Duodenal mucosa (tissue), 2 donors: ENCODE data around the gene SLC43A2.
"Not testable (repeated sequence)": the region's sequence is repeated elsewhere in the genome, so short reads cannot be mapped to it uniquely, and the experiment has no call there.

ENCODE experiments used
- H3K27ac ChIP-seq: one replicate; pipeline ENCODE4 v1.7.0; 2013; ENCODE audit warnings: low read depth, low read length
- H3K27me3 ChIP-seq, 2 donors: one replicate each; pipeline ENCODE4 v1.7.0; 2013; ENCODE audit warnings: low read length in 2 of 2, control low read depth in 1 of 2; ENCODE audit not compliant: insufficient read depth in 2 of 2, control insufficient read depth in 1 of 2
- H3K36me3 ChIP-seq, 2 donors: one replicate each; pipeline ENCODE4 v1.7.0; 2013; ENCODE audit warnings: low read length in 2 of 2, control low read depth in 1 of 2; ENCODE audit not compliant: insufficient read depth in 2 of 2, control insufficient read depth in 1 of 2
- H3K4me1 ChIP-seq, 2 donors: one replicate each; pipeline ENCODE4 v1.7.0; 2013; ENCODE audit warnings: low read length in 2 of 2, control low read depth in 1 of 2; ENCODE audit not compliant: insufficient read depth in 2 of 2, control insufficient read depth in 1 of 2
- H3K4me3 ChIP-seq, 2 donors: one replicate each; pipeline ENCODE4 v1.7.0; 2013; ENCODE audit warnings: low read length in 2 of 2, low read depth in 1 of 2
- H3K9ac ChIP-seq, 2 donors: one replicate each; pipeline ENCODE4 v1.7.0; 2013; ENCODE audit warnings: low read length in 2 of 2, low read depth in 1 of 2
- H3K9me3 ChIP-seq, 2 donors: one replicate each; pipeline ENCODE4 v1.7.0; 2013; ENCODE audit warnings: low read length in 2 of 2, control low read depth in 1 of 2; ENCODE audit not compliant: control insufficient read depth in 1 of 2

The SLC43A2 gene

GRCh38 chr17:1574697-1575471 is 53.8 kb downstream of the SLC43A2 start:
- H3K9ac ChIP-seq = no peak overlapping the region
- no peaks in the 10 kb centered on the region for H3K9me3 ChIP-seq
- H3K4me1 ChIP-seq = peaks cover 12 to 19% of the 10 kb centered on the region in 2 donors
- peaks cover 0 to 3% of the 10 kb centered on the region in 2 donors for H3K36me3 ChIP-seq
- H3K27ac ChIP-seq = no peak overlapping the region
- H3K27me3 ChIP-seq = no peaks in the 10 kb centered on the region
- H3K4me3 ChIP-seq = no peak overlapping the region

GRCh38 chr17:1573932-1574696 is 54.5 kb downstream of the SLC43A2 start:
- Histone ChIP-seq H3K36me3 (peaks cover 0 to 3% of the 10 kb centered on the region in 2 donors), H3K27me3 (no peaks in the 10 kb centered on the region), H3K4me1 (peaks cover 12 to 19% of the 10 kb centered on the region in 2 donors), H3K4me3 (no peak overlapping the region), H3K27ac (no peak overlapping the region), H3K9me3 (no peaks in the 10 kb centered on the region), H3K9ac (no peak overlapping the region)

- H3K9me3 ChIP-seq, H3K4me3 ChIP-seq, H3K27me3 ChIP-seq, H3K27ac ChIP-seq, H3K36me3 ChIP-seq, H3K9ac ChIP-seq: not testable (repeated sequence)
- peaks cover 7 to 19% of the 10 kb centered on the region in 2 donors for H3K4me1 ChIP-seq
Observed at GRCh38 chr17:1572646-1573045, 56.0 kb downstream of the SLC43A2 start.

GRCh38 chr17:1571341-1571704 is 57.3 kb downstream of the SLC43A2 start:
- Histone ChIP-seq H3K4me1 (peaks cover 0 to 19% of the 10 kb centered on the region in 2 donors), H3K9ac (no peak overlapping the region)

GRCh38 chr17:1568950-1569810 is 59.5 kb downstream of the SLC43A2 start:
- no peak overlapping the region for H3K27ac ChIP-seq
- peaks cover 0 to 2% of the 10 kb centered on the region in 2 donors for H3K27me3 ChIP-seq
- no peaks in the 10 kb centered on the region for H3K36me3 ChIP-seq
- peaks cover 0 to 15% of the 10 kb centered on the region in 2 donors for H3K4me1 ChIP-seq
- no peaks in the 10 kb centered on the region for H3K9me3 ChIP-seq
- no peak overlapping the region for H3K9ac ChIP-seq
- H3K4me3 ChIP-seq = no peak overlapping the region

More at GRCh38 chr17:1571341-1571704, 57.3 kb downstream of the SLC43A2 start:
- Histone ChIP-seq H3K27me3 (no peaks in the 10 kb centered on the region), H3K9me3 (no peaks in the 10 kb centered on the region), H3K4me3 (no peak overlapping the region), H3K27ac (no peak overlapping the region), H3K36me3 (no peaks in the 10 kb centered on the region)

GRCh38 chr17:1566505-1567199 is 62.0 kb downstream of the SLC43A2 start:
- Histone ChIP-seq H3K27me3 (peaks cover 0 to 3% of the 10 kb centered on the region in 2 donors), H3K9ac (no peak overlapping the region), H3K27ac (no peak overlapping the region), H3K36me3 (no peaks in the 10 kb centered on the region), H3K4me1 (peaks cover under 1 to 12% of the 10 kb centered on the region in 2 donors), H3K4me3 (peak overlapping the region in 1 of 2 donors; percentile 45), H3K9me3 (no peaks in the 10 kb centered on the region)

GRCh38 chr17:1565877-1566276 is 62.8 kb downstream of the SLC43A2 start:
- Histone ChIP-seq H3K9ac (no peak overlapping the region), H3K4me3 (no peak overlapping the region), H3K9me3 (no peaks in the 10 kb centered on the region), H3K36me3 (no peaks in the 10 kb centered on the region), H3K27ac (no peak overlapping the region), H3K27me3 (peaks cover 0 to 3% of the 10 kb centered on the region in 2 donors), H3K4me1 (peaks cover 8 to 15% of the 10 kb centered on the region in 2 donors)

- Histone ChIP-seq H3K4me1 (peaks cover 27 to 33% of the 10 kb centered on the region in 2 donors), H3K27ac (no peak overlapping the region), H3K9ac (peak overlapping the region in 1 of 2 donors; percentile 2), H3K27me3 (peaks cover 0 to 3% of the 10 kb centered on the region in 2 donors), H3K36me3 (no peaks in the 10 kb centered on the region), H3K4me3 (no peak overlapping the region), H3K9me3 (no peaks in the 10 kb centered on the region)
Observed at GRCh38 chr17:1563786-1564613, 64.6 kb downstream of the SLC43A2 start.

GRCh38 chr17:1563471-1563785 is 65.2 kb downstream of the SLC43A2 start:
- not testable (repeated sequence) for H3K9me3 ChIP-seq, H3K27me3 ChIP-seq, H3K4me3 ChIP-seq, H3K27ac ChIP-seq, H3K36me3 ChIP-seq, H3K9ac ChIP-seq
- peaks cover 30 to 36% of the 10 kb centered on the region in 2 donors for H3K4me1 ChIP-seq
